Measurements from ENCODE around the gene USP31. TPM values are rescaled to one million over a fixed set of nuclear protein-coding genes. Genes with fewer than 3 reads are reported as not detected.

Gene USP31
- total RNA-seq, 2 donors from 2014 or later = 16.2 to 67.3 TPM

- WGBS = 55% methylated on average over 7 of the region's 7 CpGs
- no peak for DNase-seq (ENCODE audit: low spot score)
Measured at GRCh38 chr16:23155445-23156049, 6.3 kb upstream of the USP31 start.

GRCh38 chr16:23152386-23153178, 3.3 kb upstream of the USP31 start:
- Histone ChIP-seq H3K9me3 (no peaks in the 10 kb centered on the region), H3K4me3 (no peak overlapping the region), H3K36me3 (no peaks in the 10 kb centered on the region), H3K27ac (peak overlapping the region; percentile 56 to 61), H3K4me1 (replicated peaks) (peaks cover 4% of the 10 kb centered on the region), H3K27me3 (replicated peaks; ENCODE audit: insufficient read depth) (no peaks in the 10 kb centered on the region)
- peak; percentile 84 for DNase-seq (ENCODE audit: low spot score)
- no peak for TF ChIP-seq POLR2A (IDR thresholded peaks at IDR 0.05)
- TF ChIP-seq CTCF (IDR thresholded peaks at IDR 0.05) = peak in 1 of 4 experiments; percentile 7
- peak; percentile 87 for TF ChIP-seq POLR2AphosphoS5 (IDR thresholded peaks at IDR 0.05)
- intact Hi-C loops (cut with DNase I) = no loop called here
- 64% methylated on average over 12 of the region's 12 CpGs for WGBS

More at GRCh38 chr16:23155445-23156049, 6.3 kb upstream of the USP31 start:
- intact Hi-C loops (cut with DNase I) = no loop called here
- Histone ChIP-seq H3K4me1 (replicated peaks) (peaks cover 4% of the 10 kb centered on the region), H3K27me3 (replicated peaks; ENCODE audit: insufficient read depth) (no peaks in the 10 kb centered on the region), H3K9me3 (no peaks in the 10 kb centered on the region), H3K36me3 (no peaks in the 10 kb centered on the region), H3K27ac (no peak overlapping the region), H3K4me3 (no peak overlapping the region)
- TF ChIP-seq POLR2AphosphoS5 (IDR thresholded peaks at IDR 0.05) (no peak), CTCF (IDR thresholded peaks at IDR 0.05) (no peak), POLR2A (IDR thresholded peaks at IDR 0.05) (no peak)

GRCh38 chr16:23149993-23150364, 727 bp upstream of the USP31 start:
- peak overlapping the region; percentile 4 to 47 for H3K27ac ChIP-seq
- intact Hi-C loops (cut with DNase I) = loop anchor here (5.0 kb wide), 1 partner anchor 78 kb away; no protein-coding TSS in a partner anchor
- H3K4me1 ChIP-seq (replicated peaks) = peaks cover 6% of the 10 kb centered on the region
- H3K4me3 ChIP-seq = peak overlapping the region; percentile 30 to 66
- no peaks in the 10 kb centered on the region for H3K36me3 ChIP-seq
- no peak for DNase-seq (ENCODE audit: low spot score)
- H3K27me3 ChIP-seq (replicated peaks; ENCODE audit: insufficient read depth) = no peaks in the 10 kb centered on the region
- TF ChIP-seq POLR2AphosphoS5 (IDR thresholded peaks at IDR 0.05) (no peak), POLR2A (IDR thresholded peaks at IDR 0.05) (no peak), CTCF (IDR thresholded peaks at IDR 0.05) (no peak)
- no peaks in the 10 kb centered on the region for H3K9me3 ChIP-seq
- 40% methylated on average over 4 of the region's 4 CpGs for WGBS

GRCh38 chr16:23148513-23149266, 562 bp downstream of the USP31 start:
- peaks cover 8% of the 10 kb centered on the region for H3K4me1 ChIP-seq (replicated peaks)

More at GRCh38 chr16:23148513-23149266, 562 bp downstream of the USP31 start:
- no peak for TF ChIP-seq POLR2AphosphoS5 (IDR thresholded peaks at IDR 0.05)
- TF ChIP-seq POLR2A (IDR thresholded peaks at IDR 0.05) = no peak
- TF ChIP-seq CTCF (IDR thresholded peaks at IDR 0.05) = no peak
- peak overlapping the region; percentile 86 for H3K27ac ChIP-seq
- WGBS = under 1% methylated on average over 68 of the region's 103 CpGs
- no peaks in the 10 kb centered on the region for H3K9me3 ChIP-seq
- intact Hi-C loops (cut with DNase I) = loop anchor here (5.0 kb wide), 1 partner anchor 76 kb away; no protein-coding TSS in a partner anchor
- H3K4me3 ChIP-seq = peak overlapping the region; percentile 61 to 66
- H3K27me3 ChIP-seq (replicated peaks; ENCODE audit: insufficient read depth) = no peaks in the 10 kb centered on the region
- DNase-seq (ENCODE audit: low spot score) = peak; percentile 66
- no peaks in the 10 kb centered on the region for H3K36me3 ChIP-seq

Data from prostate gland (tissue), 2 donors.